ENCODE data around the gene CTSD.

Gene CTSD

GRCh38 chr11:1753929-1754305 lies 9.8 kb downstream of the CTSD start:
- Histone ChIP-seq H2AFZ (ENCODE audit: low read depth, low read length, severe bottlenecking) (no peak overlapping the region), H3K79me2 (ENCODE audit: insufficient read depth, low read length) (no peaks in the 10 kb centered on the region), H3K9ac (ENCODE audit: low read length) (no peak overlapping the region), H3K4me2 (ENCODE audit: low read depth, low read length, poor library complexity, severe bottlenecking) (no peak overlapping the region), H3K9me3 (ENCODE audit: insufficient read depth, low read length) (no peaks in the 10 kb centered on the region), H4K20me1 (ENCODE audit: low read depth, low read length) (no peaks in the 10 kb centered on the region), H3F3A (ENCODE audit: insufficient read depth) (no peaks in the 10 kb centered on the region), H3K36me3 (ENCODE audit: low read length) (no peaks in the 10 kb centered on the region), H3K9me2 (replicated peaks; ENCODE audit: insufficient read depth, low read length) (no peaks in the 10 kb centered on the region), H3K27me3 (ENCODE audit: low read length) (no peaks in the 10 kb centered on the region), H3K4me3 (ENCODE audit: insufficient read depth, low read length, poor library complexity, severe bottlenecking) (no peak overlapping the region), H3K27ac (ENCODE audit: low read depth, low read length) (no peak overlapping the region)
- TF ChIP-seq EZH2phosphoT487 (conservative IDR thresholded peaks at IDR 0.05; ENCODE audit: low read length) (no peak), CTCF (IDR thresholded peaks at IDR 0.05; ENCODE audit: insufficient read depth, low read length, poor library complexity, severe bottlenecking) (no peak)

GRCh38 chr11:1753229-1753928 lies 10.3 kb downstream of the CTSD start:
- no peak overlapping the region for H3K4me2 ChIP-seq (ENCODE audit: low read depth, low read length, poor library complexity, severe bottlenecking)
- no peaks in the 10 kb centered on the region for H3K27me3 ChIP-seq (ENCODE audit: low read length)
- no peak overlapping the region for H3K9ac ChIP-seq (ENCODE audit: low read length)
- no peak for TF ChIP-seq CTCF (IDR thresholded peaks at IDR 0.05; ENCODE audit: insufficient read depth, low read length, poor library complexity, severe bottlenecking)
- TF ChIP-seq EZH2phosphoT487 (conservative IDR thresholded peaks at IDR 0.05; ENCODE audit: low read length), result no peak
- no peak overlapping the region for H3K4me3 ChIP-seq (ENCODE audit: insufficient read depth, low read length, poor library complexity, severe bottlenecking)
- H3F3A ChIP-seq (ENCODE audit: insufficient read depth), result no peaks in the 10 kb centered on the region
- H3K9me3 ChIP-seq (ENCODE audit: insufficient read depth, low read length), result no peaks in the 10 kb centered on the region
- no peak overlapping the region for H2AFZ ChIP-seq (ENCODE audit: low read depth, low read length, severe bottlenecking)
- no peaks in the 10 kb centered on the region for H3K79me2 ChIP-seq (ENCODE audit: insufficient read depth, low read length)
- no peaks in the 10 kb centered on the region for H4K20me1 ChIP-seq (ENCODE audit: low read depth, low read length)
- H3K27ac ChIP-seq (ENCODE audit: low read depth, low read length), result no peak overlapping the region
- no peaks in the 10 kb centered on the region for H3K36me3 ChIP-seq (ENCODE audit: low read length)
- H3K9me2 ChIP-seq (replicated peaks; ENCODE audit: insufficient read depth, low read length), result no peaks in the 10 kb centered on the region

GRCh38 chr11:1752907-1753228 lies 10.9 kb downstream of the CTSD start:
- H3K4me3 ChIP-seq (ENCODE audit: insufficient read depth, low read length, poor library complexity, severe bottlenecking), result no peak overlapping the region

More at GRCh38 chr11:1752907-1753228, 10.9 kb downstream of the CTSD start:
- Histone ChIP-seq H4K20me1 (ENCODE audit: low read depth, low read length) (no peaks in the 10 kb centered on the region), H3K9me2 (replicated peaks; ENCODE audit: insufficient read depth, low read length) (no peaks in the 10 kb centered on the region), H3K79me2 (ENCODE audit: insufficient read depth, low read length) (no peaks in the 10 kb centered on the region), H3K27me3 (ENCODE audit: low read length) (no peaks in the 10 kb centered on the region), H3K9ac (ENCODE audit: low read length) (no peak overlapping the region), H3K4me2 (ENCODE audit: low read depth, low read length, poor library complexity, severe bottlenecking) (no peak overlapping the region), H2AFZ (ENCODE audit: low read depth, low read length, severe bottlenecking) (no peak overlapping the region), H3F3A (ENCODE audit: insufficient read depth) (no peaks in the 10 kb centered on the region), H3K36me3 (ENCODE audit: low read length) (no peaks in the 10 kb centered on the region), H3K9me3 (ENCODE audit: insufficient read depth, low read length) (no peaks in the 10 kb centered on the region), H3K27ac (ENCODE audit: low read depth, low read length) (no peak overlapping the region)
- TF ChIP-seq CTCF (IDR thresholded peaks at IDR 0.05; ENCODE audit: insufficient read depth, low read length, poor library complexity, severe bottlenecking) (no peak), EZH2phosphoT487 (conservative IDR thresholded peaks at IDR 0.05; ENCODE audit: low read length) (no peak)
